ENCODE results near the gene TRAPPC5.

Gene TRAPPC5

GRCh38 chr19:7737215-7737614, 56.6 kb downstream of the TRAPPC5 start:
- no peak overlapping the region for H3K27ac ChIP-seq (replicated peaks)
- no peak overlapping the region for H3K4me3 ChIP-seq (replicated peaks; ENCODE audit: insufficient read depth, low read length)
- H3K27me3 ChIP-seq (ENCODE audit: insufficient read depth, poor library complexity, severe bottlenecking), result no peaks in the 10 kb centered on the region
- DNase-seq (ENCODE audit: low read depth in 1 of 2, low spot score in 1 of 2), result no peak
- no peak for TF ChIP-seq SPI1 (IDR thresholded peaks at IDR 0.05; ENCODE audit: borderline replicate concordance, low read depth)
- TF ChIP-seq POLR2AphosphoS5 (IDR thresholded peaks at IDR 0.05; ENCODE audit: low read depth), result no peak
- TF ChIP-seq GABPA (IDR thresholded peaks at IDR 0.05; ENCODE audit: low read depth), result no peak
- no peak for TF ChIP-seq REST (IDR thresholded peaks at IDR 0.05; ENCODE audit: insufficient replicate concordance, low read depth)
